HUES6 (cell line): ENCODE measurements around the gene FOXL3.
"Not testable (repeated sequence)": the region's sequence is repeated elsewhere in the genome, so short reads cannot be mapped to it uniquely, and the experiment has no call there.

Experiments used
- H3K27ac ChIP-seq: 2 replicates; pipeline ENCODE4 v1.7.0; 2013; ENCODE audit warnings: low read depth, mild to moderate bottlenecking, low read length, inconsistent platforms
- H3K27me3 ChIP-seq: 2 replicates; pipeline ENCODE4 v1.6.1; 2013; ENCODE audit warnings: low read length; ENCODE audit not compliant: control insufficient read depth, insufficient read depth
- H3K36me3 ChIP-seq: 2 replicates; pipeline ENCODE4 v1.6.1; 2013; ENCODE audit warnings: low read length; ENCODE audit not compliant: control insufficient read depth, insufficient read depth
- H3K4me1 ChIP-seq: 2 replicates; pipeline ENCODE4 v1.6.1; 2013; ENCODE audit warnings: low read length; ENCODE audit not compliant: control insufficient read depth, insufficient read depth
- H3K4me3 ChIP-seq: 2 replicates; pipeline ENCODE4 v1.5.1; 2013; ENCODE audit warnings: low read depth, low read length
- H3K9ac ChIP-seq: one replicate; pipeline ENCODE4 v1.6.1; 2013; ENCODE audit warnings: mild to moderate bottlenecking, low read length
- H3K9me3 ChIP-seq: 2 replicates; pipeline ENCODE4 v1.6.1; 2013; ENCODE audit warnings: low read depth, low read length; ENCODE audit not compliant: control insufficient read depth, insufficient read depth

Gene FOXL3

GRCh38 chr7:289756-290553 lies at the start of gene FOXL3:
Gene FOXL3 (plus strand): TSS chr7:290170. CDS start chr7:290170, 0 bp downstream.
- Histone ChIP-seq H3K27ac (no peak within 1 kb of the TSS), H3K4me1 (no peaks in the 10 kb centered on the region), H3K9me3 (peaks cover 11% of the 10 kb centered on the region; the same call in 1 of the 2 replicates), H3K4me3 (peak within 1 kb of the TSS; percentile 29; the same call in 1 of the 2 replicates), H3K27me3 (peaks cover 67% of the 10 kb centered on the region), H3K9ac (no peak within 1 kb of the TSS), H3K36me3 (no peaks in the 10 kb centered on the region)

GRCh38 chr7:240887-241421 lies 49.0 kb upstream of the FOXL3 start:
- Histone ChIP-seq H3K27me3 (no peaks in the 10 kb centered on the region), H3K4me1 (no peaks in the 10 kb centered on the region), H3K4me3 (no peak overlapping the region), H3K9me3 (peaks cover 10% of the 10 kb centered on the region; the same call in 1 of the 2 replicates), H3K36me3 (peaks cover 15% of the 10 kb centered on the region), H3K27ac (no peak overlapping the region), H3K9ac (no peak overlapping the region)

GRCh38 chr7:241513-241912 lies 48.5 kb upstream of the FOXL3 start:
- Histone ChIP-seq H3K9me3 (peaks cover 10% of the 10 kb centered on the region; the same call in 1 of the 2 replicates), H3K36me3 (peaks cover 18% of the 10 kb centered on the region), H3K27me3 (no peaks in the 10 kb centered on the region), H3K4me1 (no peaks in the 10 kb centered on the region), H3K9ac (no peak overlapping the region), H3K27ac (no peak overlapping the region), H3K4me3 (no peak overlapping the region)

- not testable (repeated sequence) for H3K4me1 ChIP-seq, H3K9me3 ChIP-seq, H3K4me3 ChIP-seq, H3K27me3 ChIP-seq, H3K27ac ChIP-seq, H3K9ac ChIP-seq
- peaks cover 17% of the 10 kb centered on the region for H3K36me3 ChIP-seq
Observed at GRCh38 chr7:242826-243579, 47.0 kb upstream of the FOXL3 start.

- not testable (repeated sequence) for H3K27ac ChIP-seq, H3K4me3 ChIP-seq, H3K4me1 ChIP-seq, H3K9ac ChIP-seq, H3K27me3 ChIP-seq, H3K9me3 ChIP-seq
- H3K36me3 ChIP-seq, result peaks cover 20% of the 10 kb centered on the region
Observed at GRCh38 chr7:243580-243978, 46.4 kb upstream of the FOXL3 start.

- H3K36me3 ChIP-seq, result peaks cover 32% of the 10 kb centered on the region
- H3K4me1 ChIP-seq, result no peaks in the 10 kb centered on the region
- peaks cover 4% of the 10 kb centered on the region; the same call in 1 of the 2 replicates for H3K9me3 ChIP-seq
- H3K27ac ChIP-seq, result no peak overlapping the region
- no peak overlapping the region for H3K4me3 ChIP-seq
- no peaks in the 10 kb centered on the region for H3K27me3 ChIP-seq
- H3K9ac ChIP-seq, result no peak overlapping the region
Observed at GRCh38 chr7:244974-245373, 45.0 kb upstream of the FOXL3 start.

- H3K27me3 ChIP-seq, result no peaks in the 10 kb centered on the region
- no peak overlapping the region for H3K9ac ChIP-seq
- H3K4me1 ChIP-seq, result no peaks in the 10 kb centered on the region
- no peak overlapping the region for H3K27ac ChIP-seq
- H3K4me3 ChIP-seq, result no peak overlapping the region
- no peaks in the 10 kb centered on the region for H3K9me3 ChIP-seq
- peaks cover 40% of the 10 kb centered on the region for H3K36me3 ChIP-seq
Observed at GRCh38 chr7:245574-246295, 44.2 kb upstream of the FOXL3 start.

- Histone ChIP-seq H3K27ac (no peak overlapping the region), H3K4me3 (no peak overlapping the region), H3K4me1 (no peaks in the 10 kb centered on the region), H3K27me3 (no peaks in the 10 kb centered on the region), H3K9me3 (no peaks in the 10 kb centered on the region), H3K9ac (no peak overlapping the region), H3K36me3 (peaks cover 46% of the 10 kb centered on the region)
Observed at GRCh38 chr7:246451-246850, 43.5 kb upstream of the FOXL3 start.

- H3K9ac ChIP-seq, result no peak overlapping the region
- no peak overlapping the region for H3K27ac ChIP-seq
- no peaks in the 10 kb centered on the region for H3K4me1 ChIP-seq
- H3K27me3 ChIP-seq, result no peaks in the 10 kb centered on the region
- no peak overlapping the region for H3K4me3 ChIP-seq
- peaks cover 51% of the 10 kb centered on the region for H3K36me3 ChIP-seq
- H3K9me3 ChIP-seq, result no peaks in the 10 kb centered on the region
Observed at GRCh38 chr7:247181-247580, 42.8 kb upstream of the FOXL3 start.

GRCh38 chr7:247636-248035 lies 42.3 kb upstream of the FOXL3 start:
- Histone ChIP-seq H3K4me3 (no peak overlapping the region), H3K4me1 (no peaks in the 10 kb centered on the region), H3K9me3 (peaks cover 2% of the 10 kb centered on the region), H3K9ac (no peak overlapping the region), H3K36me3 (peaks cover 56% of the 10 kb centered on the region), H3K27ac (no peak overlapping the region), H3K27me3 (no peaks in the 10 kb centered on the region)
